Activated naive CD4-positive, alpha-beta T cell treated with anti-CD3 and anti-CD28 coated beads, Interleukin-2, amount 50 U/mL, for 72 hours (primary cell): ENCODE measurements around the gene TRAF3. TPM values are rescaled to one million over a fixed set of nuclear protein-coding genes. Genes with fewer than 3 reads are reported as not detected.

Source experiments
- ATAC-seq, 2 donors: fragments of 150-1000 bp; cut with Tn5 transposase; 2 replicates each; pipeline ENCODE4 v1.10.0; 2021; ENCODE audit warnings: mild to moderate bottlenecking in 2 of 2, moderate library complexity in 2 of 2
- DNase-seq, 2 donors: peaks; one replicate each; pipeline ENCODE4 v3.0.0; 2021 to 2022; ENCODE audit warnings: low spot score in 2 of 2
- H3K27ac Mint-ChIP-seq, 2 donors: one replicate each; pipeline ENCODE4 v1.8.0; 2022; ENCODE audit warnings: mild to moderate bottlenecking in 2 of 2, mixed read lengths in 2 of 2
- H3K36me3 Mint-ChIP-seq, 2 donors: one replicate each; pipeline ENCODE4 v1.8.0; 2022; ENCODE audit warnings: mixed read lengths in 2 of 2
- H3K9me3 Mint-ChIP-seq, 2 donors: one replicate each; pipeline ENCODE4 v1.8.0; 2022; ENCODE audit warnings: mixed read lengths in 2 of 2
- total RNA-seq, 2 donors: library from RNA; stranded (reverse); gene quantifications; one replicate each; pipeline ENCODE4 v1.2.3, GENCODE V29; 2022

TRAF3 gene
- total RNA-seq, 2 donors from 2014 or later = 54.9 to 97.0 TPM

DNA sequence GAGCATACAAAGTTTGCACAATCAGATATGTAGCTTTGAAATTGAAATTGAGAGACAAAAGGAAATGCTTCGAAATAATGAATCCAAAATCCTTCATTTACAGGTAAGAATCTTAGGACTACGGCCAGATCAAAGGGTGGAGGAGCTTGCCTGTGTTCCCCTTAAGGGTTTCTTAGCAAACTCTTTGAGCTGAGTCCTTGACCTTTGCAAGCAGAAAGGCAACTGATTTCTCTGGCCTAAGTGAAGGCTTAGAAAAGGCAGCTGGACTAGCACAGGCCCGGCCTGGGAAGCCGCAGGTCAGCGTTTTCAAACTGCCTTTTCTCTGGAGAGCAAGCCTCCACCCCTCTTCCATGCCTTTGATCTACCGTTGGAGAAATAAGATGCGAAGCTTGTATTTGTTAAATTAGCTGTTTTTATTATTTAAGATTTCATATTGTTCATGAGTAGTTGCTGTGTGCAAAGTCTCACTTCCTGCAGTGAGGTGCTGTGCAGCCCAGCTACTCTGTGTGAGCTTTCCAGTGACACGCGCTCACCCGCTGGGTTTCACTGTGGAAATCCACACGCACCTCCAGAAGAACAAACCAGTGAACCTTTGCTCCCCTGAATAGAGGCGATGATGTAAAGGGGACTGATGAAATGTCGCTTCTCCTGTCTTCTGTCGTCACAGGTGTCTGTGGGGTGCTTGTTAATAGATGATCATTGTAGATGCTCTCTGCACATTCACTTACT, 120.2 kb downstream of the TRAF3 start:
- ATAC-seq = no peak

DNA sequence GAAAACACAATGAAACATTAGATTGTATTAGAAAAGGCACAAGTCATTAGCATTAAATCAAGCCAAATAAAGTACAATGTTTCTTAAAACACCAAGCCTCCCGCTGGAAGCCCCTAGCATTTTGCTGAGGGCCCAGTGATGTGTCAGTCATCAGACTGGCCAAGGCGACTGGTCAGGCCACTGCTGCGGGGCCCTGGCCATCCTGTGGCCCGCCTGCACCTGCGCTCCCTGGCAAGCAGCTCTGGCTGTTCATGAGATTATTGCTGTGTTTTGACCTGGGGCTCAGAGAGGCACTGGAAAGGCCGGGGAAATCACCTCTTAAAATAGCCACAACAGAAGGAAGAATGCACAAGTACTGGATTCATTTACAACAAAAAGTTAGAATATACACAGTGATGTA, 121.0 kb downstream of the TRAF3 start:
- peak overlapping the region in 1 of 2 donors; percentile 50 for H3K27ac Mint-ChIP-seq
- H3K36me3 Mint-ChIP-seq = peaks cover 4 to 10% of the 10 kb centered on the region in 2 donors
- DNase-seq = peak in 1 of 2 donors; percentile 20
- no peak for ATAC-seq
- no peaks in the 10 kb centered on the region for H3K9me3 Mint-ChIP-seq

More for the DNA sequence above, 120.2 kb downstream of the TRAF3 start:
- no peak for DNase-seq
- H3K36me3 Mint-ChIP-seq = peaks cover 0 to 7% of the 10 kb centered on the region in 2 donors
- H3K9me3 Mint-ChIP-seq = no peaks in the 10 kb centered on the region
- H3K27ac Mint-ChIP-seq = no peak overlapping the region

GRCh38 chr14:102898776-102899515, 121.7 kb downstream of the TRAF3 start:
- H3K27ac Mint-ChIP-seq = peak overlapping the region; percentile 50 to 85
- H3K36me3 Mint-ChIP-seq = peaks cover 4 to 17% of the 10 kb centered on the region in 2 donors

DNA sequence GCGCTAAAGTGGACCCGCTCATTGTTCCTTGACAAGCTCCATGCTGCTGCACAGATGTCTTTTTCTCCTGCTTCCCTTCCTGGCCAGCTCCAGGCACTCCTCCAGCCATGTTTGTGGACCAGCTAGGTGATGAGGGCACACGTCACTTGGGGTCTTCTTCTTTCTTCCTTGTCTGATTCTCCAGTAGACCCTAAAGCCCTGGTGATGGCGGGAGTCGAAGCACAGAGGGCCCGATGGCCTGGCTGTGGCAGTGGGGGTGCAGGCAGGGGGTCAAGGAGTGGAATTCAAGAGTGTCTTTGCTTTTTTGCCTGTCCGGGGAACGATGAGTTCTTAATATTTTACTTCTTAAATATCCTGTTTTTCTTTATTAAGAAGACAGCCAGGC, 122.3 kb downstream of the TRAF3 start:
- no peak for ATAC-seq
- Mint-ChIP-seq H3K27ac (peak overlapping the region; percentile 31 to 41), H3K9me3 (no peaks in the 10 kb centered on the region), H3K36me3 (peaks cover 4 to 17% of the 10 kb centered on the region in 2 donors)
- DNase-seq = no peak

More at GRCh38 chr14:102898776-102899515, 121.7 kb downstream of the TRAF3 start:
- no peak for DNase-seq
- no peaks in the 10 kb centered on the region for H3K9me3 Mint-ChIP-seq
- peak in 1 of 2 donors; percentile 6 for ATAC-seq

GRCh38 chr14:102900631-102901571, 123.7 kb downstream of the TRAF3 start:
- DNase-seq = peak in 1 of 2 donors; percentile 40
- H3K36me3 Mint-ChIP-seq = peaks cover 4 to 17% of the 10 kb centered on the region in 2 donors
- H3K9me3 Mint-ChIP-seq = no peaks in the 10 kb centered on the region
- peak; percentile 9 to 40 for ATAC-seq
- peak overlapping the region; percentile 54 to 95 for H3K27ac Mint-ChIP-seq

GRCh38 chr14:102901633-102902032, 124.4 kb downstream of the TRAF3 start:
- Mint-ChIP-seq H3K36me3 (peaks cover 4 to 17% of the 10 kb centered on the region in 2 donors), H3K27ac (peak overlapping the region; percentile 54 to 95), H3K9me3 (no peaks in the 10 kb centered on the region)
- DNase-seq (no peak), ATAC-seq (no peak)

DNA sequence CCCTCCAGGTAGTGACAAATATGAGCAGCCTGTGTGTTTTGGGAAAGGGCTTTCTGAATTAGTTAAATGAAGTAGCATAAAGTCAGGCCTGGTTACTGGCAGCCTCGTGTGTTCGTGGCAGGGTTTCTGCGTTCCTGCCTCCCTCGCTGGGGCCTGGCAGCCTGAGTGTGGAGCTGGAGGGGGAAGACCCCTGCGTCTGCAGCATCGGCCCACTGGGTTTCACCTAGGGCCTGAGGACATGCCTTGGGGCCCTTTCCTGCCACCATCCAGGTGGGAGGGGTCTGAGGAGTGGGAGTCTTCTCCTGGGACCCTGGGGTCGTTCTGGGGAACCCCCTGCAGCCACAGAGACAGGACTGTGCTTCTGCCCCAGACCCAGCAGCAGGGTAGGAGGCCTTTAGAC, 124.8 kb downstream of the TRAF3 start:
- Mint-ChIP-seq H3K27ac (peak overlapping the region; percentile 72 to 81), H3K36me3 (peaks cover 4 to 17% of the 10 kb centered on the region in 2 donors), H3K9me3 (no peaks in the 10 kb centered on the region)
- DNase-seq (no peak), ATAC-seq (no peak)

- Mint-ChIP-seq H3K9me3 (no peaks in the 10 kb centered on the region), H3K27ac (peak overlapping the region; percentile 72 to 81), H3K36me3 (peaks cover 4 to 17% of the 10 kb centered on the region in 2 donors)
Observed at GRCh38 chr14:102902523-102903247, 125.4 kb downstream of the TRAF3 start.

DNA sequence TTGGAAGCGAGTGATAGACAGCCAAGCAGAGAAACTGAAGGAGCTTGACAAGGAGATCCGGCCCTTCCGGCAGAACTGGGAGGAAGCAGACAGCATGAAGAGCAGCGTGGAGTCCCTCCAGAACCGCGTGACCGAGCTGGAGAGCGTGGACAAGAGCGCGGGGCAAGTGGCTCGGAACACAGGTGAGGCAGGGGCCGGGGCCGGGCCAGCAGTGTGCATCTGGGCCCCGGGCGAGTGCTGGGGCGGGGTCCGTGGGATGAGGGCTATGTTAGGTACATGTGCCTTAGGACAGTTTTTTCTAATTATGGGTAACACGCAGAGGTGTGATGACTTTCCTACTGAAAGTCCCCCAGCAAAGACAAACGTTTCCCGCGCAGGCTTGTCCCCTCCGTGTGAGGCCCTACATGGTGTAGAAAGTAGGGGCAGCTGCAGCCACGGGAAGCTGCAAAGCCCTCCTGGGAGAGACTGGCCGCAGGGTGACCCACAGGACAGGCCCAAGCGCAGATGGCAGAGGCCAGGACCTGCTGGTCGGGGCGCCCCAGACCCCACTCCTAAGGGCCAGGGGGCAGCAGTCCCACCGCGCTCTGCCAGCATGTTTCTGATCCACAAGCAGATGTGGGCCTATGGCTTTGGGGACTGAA, 126.1 kb downstream of the TRAF3 start:
- no peaks in the 10 kb centered on the region for H3K9me3 Mint-ChIP-seq
- no peak for DNase-seq
- peaks cover 4 to 17% of the 10 kb centered on the region in 2 donors for H3K36me3 Mint-ChIP-seq
- ATAC-seq = no peak
- H3K27ac Mint-ChIP-seq = peak overlapping the region; percentile 72 to 84

More at GRCh38 chr14:102902523-102903247, 125.4 kb downstream of the TRAF3 start:
- ATAC-seq (no peak), DNase-seq (no peak)

DNA sequence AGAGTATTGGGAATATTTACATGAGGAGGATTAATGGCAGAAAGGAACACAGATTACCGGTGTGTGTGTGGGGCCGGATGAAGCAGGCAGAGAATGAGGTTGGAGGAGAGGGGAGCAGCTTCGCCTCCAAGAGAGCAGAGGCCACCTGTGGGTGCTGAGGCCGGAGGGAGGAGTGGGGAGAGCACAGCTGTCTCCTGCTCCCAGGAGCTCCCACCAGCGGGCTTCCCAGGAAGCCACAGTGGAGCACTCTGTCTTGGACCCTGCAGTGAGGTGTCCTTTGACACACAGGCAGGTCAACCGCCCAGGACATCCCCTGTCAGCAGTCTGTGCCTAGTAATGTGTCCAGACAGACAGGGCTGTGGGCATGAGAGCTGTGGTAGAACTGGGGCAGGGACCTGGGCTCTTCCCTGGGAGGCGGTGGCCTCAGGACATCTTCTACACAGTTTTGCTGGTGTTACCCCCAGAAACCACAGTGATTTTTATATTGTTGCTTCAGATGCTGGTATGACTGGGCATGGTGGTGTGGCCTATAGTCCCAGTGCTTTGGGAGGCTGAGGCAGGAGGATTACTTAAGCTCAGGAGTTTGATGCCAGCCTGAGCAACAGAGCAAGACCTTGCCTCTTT, 126.8 kb downstream of the TRAF3 start:
- Mint-ChIP-seq H3K9me3 (no peaks in the 10 kb centered on the region), H3K27ac (peak overlapping the region; percentile 72 to 84), H3K36me3 (peaks cover 4 to 17% of the 10 kb centered on the region in 2 donors)
- DNase-seq (no peak), ATAC-seq (peak in 1 of 2 donors; percentile 55)

DNA sequence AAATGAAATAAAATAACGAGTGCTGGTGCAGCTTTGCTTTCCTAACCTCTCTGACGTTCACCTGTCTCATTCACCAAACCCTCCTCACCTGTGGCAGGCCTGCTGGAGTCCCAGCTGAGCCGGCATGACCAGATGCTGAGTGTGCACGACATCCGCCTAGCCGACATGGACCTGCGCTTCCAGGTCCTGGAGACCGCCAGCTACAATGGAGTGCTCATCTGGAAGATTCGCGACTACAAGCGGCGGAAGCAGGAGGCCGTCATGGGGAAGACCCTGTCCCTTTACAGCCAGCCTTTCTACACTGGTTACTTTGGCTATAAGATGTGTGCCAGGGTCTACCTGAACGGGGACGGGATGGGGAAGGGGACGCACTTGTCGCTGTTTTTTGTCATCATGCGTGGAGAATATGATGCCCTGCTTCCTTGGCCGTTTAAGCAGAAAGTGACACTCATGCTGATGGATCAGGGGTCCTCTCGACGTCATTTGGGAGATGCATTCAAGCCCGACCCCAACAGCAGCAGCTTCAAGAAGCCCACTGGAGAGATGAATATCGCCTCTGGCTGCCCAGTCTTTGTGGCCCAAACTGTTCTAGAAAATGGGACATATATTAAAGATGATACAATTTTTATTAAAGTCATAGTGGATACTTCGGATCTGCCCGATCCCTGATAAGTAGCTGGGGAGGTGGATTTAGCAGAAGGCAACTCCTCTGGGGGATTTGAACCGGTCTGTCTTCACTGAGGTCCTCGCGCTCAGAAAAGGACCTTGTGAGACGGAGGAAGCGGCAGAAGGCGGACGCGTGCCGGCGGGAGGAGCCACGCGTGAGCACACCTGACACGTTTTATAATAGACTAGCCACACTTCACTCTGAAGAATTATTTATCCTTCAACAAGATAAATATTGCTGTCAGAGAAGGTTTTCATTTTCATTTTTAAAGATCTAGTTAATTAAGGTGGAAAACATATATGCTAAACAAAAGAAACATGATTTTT, 128.2 kb downstream of the TRAF3 start:
- no peak for DNase-seq
- peaks cover 4 to 17% of the 10 kb centered on the region in 2 donors for H3K36me3 Mint-ChIP-seq
- H3K27ac Mint-ChIP-seq = peak overlapping the region; percentile 37 to 49
- no peak for ATAC-seq
- no peaks in the 10 kb centered on the region for H3K9me3 Mint-ChIP-seq

- ATAC-seq = no peak
- Mint-ChIP-seq H3K27ac (peak overlapping the region in 1 of 2 donors; percentile 72), H3K36me3 (peaks cover 4 to 17% of the 10 kb centered on the region in 2 donors)
Observed at GRCh38 chr14:102906616-102907302, 129.5 kb downstream of the TRAF3 start.

DNA sequence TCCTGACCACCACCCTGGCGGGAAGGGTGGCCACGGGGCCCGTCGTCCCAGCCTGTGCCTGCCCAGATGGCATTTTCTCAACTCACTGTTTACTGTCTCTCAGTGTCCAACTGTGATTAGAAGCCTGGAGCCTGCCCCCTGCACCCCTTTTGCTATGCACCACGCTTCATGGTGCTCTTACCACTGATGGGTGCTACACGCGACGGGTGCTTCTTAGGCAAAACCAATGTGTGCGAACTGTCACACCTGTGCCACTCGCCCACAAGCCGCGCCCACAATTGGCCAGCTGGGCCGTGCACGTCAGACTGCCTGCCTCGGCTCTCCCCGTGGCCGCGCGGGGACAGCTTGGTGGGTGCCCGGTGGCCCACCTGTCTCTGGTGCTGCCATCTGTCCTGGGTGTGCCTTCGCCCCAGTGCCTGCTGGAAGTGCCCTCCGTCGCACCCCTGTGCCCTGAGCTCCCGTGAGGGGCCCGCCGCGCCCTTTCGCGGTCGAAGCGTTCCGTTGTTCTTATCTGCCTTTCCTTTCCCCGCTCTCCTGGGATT, 130.1 kb downstream of the TRAF3 start:
- Mint-ChIP-seq H3K27ac (no peak overlapping the region), H3K9me3 (no peaks in the 10 kb centered on the region), H3K36me3 (peaks cover 4 to 16% of the 10 kb centered on the region in 2 donors)
- ATAC-seq = no peak
- no peak for DNase-seq

More at GRCh38 chr14:102906616-102907302, 129.5 kb downstream of the TRAF3 start:
- no peaks in the 10 kb centered on the region for H3K9me3 Mint-ChIP-seq
- DNase-seq = no peak
